Activated CD4-positive, alpha-beta T cell treated with anti-CD3 and anti-CD28 coated beads for 24 hours (primary cell): ENCODE measurements around the gene POLR2M.

ENCODE experiments used
- DNase-seq, 2 donors: peaks; one replicate each; pipeline ENCODE4 v3.0.0-alpha.2; 2020; ENCODE audit warnings: low read depth in 2 of 2

POLR2M gene

GRCh38 chr15:57740048-57740447 is 33.5 kb downstream of the POLR2M start:
- no peak for DNase-seq

GRCh38 chr15:57741089-57741488 is 34.6 kb downstream of the POLR2M start:
- DNase-seq = no peak

- DNase-seq = no peak
Measured at GRCh38 chr15:57743424-57743823, 36.9 kb downstream of the POLR2M start.

- no peak for DNase-seq
Measured at GRCh38 chr15:57746786-57747185, 40.3 kb downstream of the POLR2M start.

- no peak for DNase-seq
Measured at GRCh38 chr15:57747206-57747896, 40.8 kb downstream of the POLR2M start.

GRCh38 chr15:57751177-57751800 is 44.8 kb downstream of the POLR2M start:
- no peak for DNase-seq

- DNase-seq = no peak
Measured at GRCh38 chr15:57752436-57752835, 45.9 kb downstream of the POLR2M start.

GRCh38 chr15:57752840-57753239 is 46.3 kb downstream of the POLR2M start:
- no peak for DNase-seq

- no peak for DNase-seq
Measured at GRCh38 chr15:57756466-57756865, 50.0 kb downstream of the POLR2M start.

- no peak for DNase-seq
Measured at GRCh38 chr15:57758560-57758959, 52.0 kb downstream of the POLR2M start.

GRCh38 chr15:57761562-57761961 is 55.0 kb downstream of the POLR2M start:
- no peak for DNase-seq

GRCh38 chr15:57762302-57762701 is 55.8 kb downstream of the POLR2M start:
- no peak for DNase-seq

GRCh38 chr15:57763176-57763964 is 56.9 kb downstream of the POLR2M start:
- DNase-seq = no peak
